ENCODE data around the gene GHDC.

Gene GHDC

DNA sequence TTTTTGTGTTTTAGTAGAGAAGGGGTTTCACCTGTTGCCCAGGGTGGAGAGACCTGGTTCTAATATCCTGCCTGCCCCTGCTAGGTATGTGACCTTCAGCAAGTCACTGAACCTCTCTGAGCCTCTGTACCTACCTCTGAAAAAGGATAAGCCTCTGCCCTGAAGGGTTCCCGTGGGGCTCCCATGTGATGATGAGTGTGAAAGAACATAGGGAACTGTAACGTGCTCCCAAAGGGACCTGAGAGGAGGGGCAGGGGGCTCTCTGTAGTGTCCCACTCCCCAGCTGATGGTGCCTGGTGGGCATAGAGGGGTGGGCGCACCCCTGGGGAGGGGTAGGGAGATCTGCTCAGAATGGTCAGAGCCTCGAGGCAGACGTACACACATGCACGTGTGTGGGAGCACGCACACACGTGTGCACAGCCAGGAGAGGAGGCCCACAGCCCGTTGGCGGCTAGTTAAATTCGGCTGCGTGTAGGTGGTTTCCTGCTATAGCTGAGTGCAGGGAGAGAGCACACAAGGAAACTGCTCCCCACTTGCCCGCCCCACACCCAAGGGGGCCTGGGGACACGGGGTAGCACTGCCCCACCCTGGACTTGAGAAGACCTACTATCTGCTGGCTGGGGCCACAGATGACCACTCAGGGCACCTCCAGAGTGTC is 20.0 kb downstream of the GHDC start:
- no peak overlapping the region for H3K4me3 ChIP-seq (ENCODE audit: low read depth, low read length)
- no peak for TF ChIP-seq CTCF (IDR thresholded peaks at IDR 0.05; ENCODE audit: low read depth, low read length, missing control alignments)
- no peak for DNase-seq (ENCODE audit: low read depth)

GRCh38 chr17:42171831-42172230 is 22.5 kb downstream of the GHDC start:
- DNase-seq (ENCODE audit: low read depth) = no peak
- no peak for TF ChIP-seq CTCF (IDR thresholded peaks at IDR 0.05; ENCODE audit: low read depth, low read length, missing control alignments)
- no peak overlapping the region for H3K4me3 ChIP-seq (ENCODE audit: low read depth, low read length)

- no peak for TF ChIP-seq CTCF (IDR thresholded peaks at IDR 0.05; ENCODE audit: low read depth, low read length, missing control alignments)
- no peak overlapping the region for H3K4me3 ChIP-seq (ENCODE audit: low read depth, low read length)
- no peak for DNase-seq (ENCODE audit: low read depth)
These were observed 24.9 kb downstream of the GHDC start for GRCh38 chr17:42169351-42169750.

DNA sequence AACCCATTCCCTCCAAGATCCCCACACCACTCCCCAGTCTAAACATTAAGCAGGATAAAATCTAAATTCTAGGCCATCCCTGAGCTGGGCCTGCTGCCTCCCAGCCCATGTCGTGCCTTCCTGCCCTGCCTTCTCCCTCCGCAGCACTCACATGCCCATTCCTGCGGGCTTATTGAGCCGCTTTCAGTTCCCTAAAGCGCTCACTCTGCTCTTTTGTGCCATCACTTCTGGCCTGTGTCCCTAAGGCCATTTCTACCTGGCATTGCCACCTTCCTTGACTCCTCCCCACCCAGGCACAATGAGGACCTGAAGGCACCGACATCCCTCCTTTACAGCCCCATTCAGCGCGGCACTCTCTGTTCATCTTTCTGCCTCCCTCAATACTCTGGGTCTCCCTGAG is 26.5 kb downstream of the GHDC start:
- no peak for TF ChIP-seq CTCF (IDR thresholded peaks at IDR 0.05; ENCODE audit: low read depth, low read length, missing control alignments)
- H3K4me3 ChIP-seq (ENCODE audit: low read depth, low read length) = no peak overlapping the region
- no peak for DNase-seq (ENCODE audit: low read depth)

GRCh38 chr17:42166196-42166763 is 28.0 kb downstream of the GHDC start:
- no peak for TF ChIP-seq CTCF (IDR thresholded peaks at IDR 0.05; ENCODE audit: low read depth, low read length, missing control alignments)
- no peak overlapping the region for H3K4me3 ChIP-seq (ENCODE audit: low read depth, low read length)
- DNase-seq (ENCODE audit: low read depth) = no peak

DNA sequence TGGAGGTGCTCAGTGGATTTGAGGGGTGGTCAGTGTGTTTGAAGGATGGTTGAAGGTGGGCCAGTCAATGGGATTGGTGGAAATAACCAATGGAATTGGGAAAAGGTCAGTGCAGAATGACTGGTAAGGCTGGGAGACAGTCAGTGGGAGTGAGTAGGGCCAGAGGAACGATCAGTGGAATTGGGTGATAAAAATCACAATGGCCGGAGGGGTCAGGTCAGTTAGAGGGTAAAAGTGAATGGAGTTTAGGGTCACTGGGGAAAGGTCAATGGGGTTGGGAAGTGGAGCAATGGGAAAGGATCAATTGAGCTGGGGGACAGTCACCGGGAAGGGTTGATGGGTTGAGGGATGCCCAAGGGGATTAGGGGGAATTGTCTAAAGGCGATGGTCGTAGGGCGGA is 28.5 kb downstream of the GHDC start:
- TF ChIP-seq CTCF (IDR thresholded peaks at IDR 0.05; ENCODE audit: low read depth, low read length, missing control alignments) = no peak
- no peak for DNase-seq (ENCODE audit: low read depth)
- H3K4me3 ChIP-seq (ENCODE audit: low read depth, low read length) = no peak overlapping the region
